Esophagus muscularis mucosa (tissue), 4 donors: ENCODE measurements around the gene GINS1. TPM values are rescaled to one million over a fixed set of nuclear protein-coding genes. Genes with fewer than 3 reads are reported as not detected.

ENCODE experiments used
- DNase-seq: peaks from one replicate; pipeline ENCODE4 v3.0.0-alpha.2; 2017; ENCODE audit errors: extremely low spot score
- H3K27ac ChIP-seq, 4 donors: fragments of 200-600 bp; sonication (generic); replicated peaks in 1 of 4; 1 replicate in 3 of 4; 2 replicates in 1 of 4; pipeline ENCODE4 v1.5.1; 2016 to 2019; ENCODE audit warnings: mild to moderate bottlenecking in 1 of 4
- H3K27me3 ChIP-seq, 4 donors: fragments of 200-600 bp; sonication (generic); one replicate each; pipeline versions ENCODE4 v1.5.1 to v1.6.0; 2016 to 2019
- H3K36me3 ChIP-seq, 4 donors: fragments of 200-600 bp; sonication (generic); one replicate each; pipeline ENCODE4 v1.5.1; 2016 to 2019
- H3K4me1 ChIP-seq, 4 donors: fragments of 200-600 bp; sonication (generic); one replicate each; pipeline ENCODE4 v1.5.1; 2016 to 2019
- H3K4me3 ChIP-seq, 4 donors: fragments of 200-600 bp; sonication (generic); 1 replicate in 2 of 4; 2 replicates in 2 of 4; pipeline ENCODE4 v1.5.1; 2016 to 2019; ENCODE audit warnings: mild to moderate bottlenecking in 4 of 4, moderate library complexity in 1 of 4
- H3K9me3 ChIP-seq, 4 donors: fragments of 200-600 bp; sonication (generic); 1 replicate in 3 of 4; 2 replicates in 1 of 4; pipeline ENCODE4 v1.5.1; 2016 to 2019
- EP300 ChIP-seq: sonication (generic); formaldehyde crosslinking; IDR thresholded peaks from one replicate; pipeline ENCODE4 v1.6.1; 2017; ENCODE audit warnings: antibody characterized with exemption
- POLR2A ChIP-seq: fragments of 450-650 bp; IDR thresholded peaks from one replicate; pipeline ENCODE4 v1.6.1; 2017; ENCODE audit warnings: antibody characterized with exemption, moderate library complexity, mild to moderate bottlenecking, low read depth
- POLR2AphosphoS5 ChIP-seq, 2 donors: sonication (generic); formaldehyde crosslinking; IDR thresholded peaks; one replicate each; pipeline ENCODE4 v1.6.1; 2017; ENCODE audit warnings: antibody characterized with exemption in 2 of 2
- WGBS: methylation state at CpG from one replicate; pipeline ENCODE4 v1.1.5; 2018; 5-methylcytosine and 5-hydroxymethylcytosine counted together
- intact Hi-C: fragments of 100-400 bp; cut with DNase I; formaldehyde crosslinking; loops from one replicate; pipeline ENCODE4 v1.15.1; 2023
- total RNA-seq, 4 donors: library from RNA; depleted of rRNA; stranded (reverse); fragments of >200 nt; gene quantifications; one replicate each; pipeline versions ENCODE4 v1.1.0 to v1.2.1, GENCODE V29; 2016
- TF ChIP-seq, protein P1 (sequence below), 3 experiments: fragments of 200-600 bp in 2 of 3; fragments of 450-650 bp in 1 of 3; sonication (generic) in 2 of 3; IDR thresholded peaks; one replicate each; pipeline ENCODE4 v1.5.1; 2017 to 2019; ENCODE audit warnings: antibody characterized with exemption in 3 of 3, mild to moderate bottlenecking in 2 of 3, moderate library complexity in 1 of 3

GINS1 gene
- total RNA-seq, 4 donors from 2014 or later: 0.33 to 0.63 (median 0.47) TPM

DNA sequence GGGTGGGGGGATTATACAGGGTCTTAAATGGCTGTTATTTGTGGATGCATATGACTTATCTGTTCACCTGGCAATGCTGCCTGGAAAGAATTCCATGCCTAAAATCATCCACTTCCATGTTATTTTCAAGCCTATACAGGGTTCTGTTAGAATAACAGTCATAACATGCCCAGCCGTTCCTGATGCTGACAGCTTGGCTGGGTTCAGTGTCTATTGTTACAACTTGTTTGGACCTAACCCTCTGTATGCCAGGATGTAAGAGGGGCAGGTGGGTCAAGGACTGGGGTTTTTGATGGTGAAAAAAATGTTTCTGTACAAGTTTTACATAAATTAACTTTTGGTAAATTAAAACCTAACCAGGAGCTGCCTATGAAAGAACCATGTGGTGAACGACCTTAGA lies 79.8 kb downstream of the GINS1 start:
- H3K36me3 ChIP-seq: peaks cover 4 to 61% (median 24%) of the 10 kb centered on the region in 4 donors
- 70% methylated on average over 2 of the region's 2 CpGs for WGBS
- TF ChIP-seq, protein P1, sequence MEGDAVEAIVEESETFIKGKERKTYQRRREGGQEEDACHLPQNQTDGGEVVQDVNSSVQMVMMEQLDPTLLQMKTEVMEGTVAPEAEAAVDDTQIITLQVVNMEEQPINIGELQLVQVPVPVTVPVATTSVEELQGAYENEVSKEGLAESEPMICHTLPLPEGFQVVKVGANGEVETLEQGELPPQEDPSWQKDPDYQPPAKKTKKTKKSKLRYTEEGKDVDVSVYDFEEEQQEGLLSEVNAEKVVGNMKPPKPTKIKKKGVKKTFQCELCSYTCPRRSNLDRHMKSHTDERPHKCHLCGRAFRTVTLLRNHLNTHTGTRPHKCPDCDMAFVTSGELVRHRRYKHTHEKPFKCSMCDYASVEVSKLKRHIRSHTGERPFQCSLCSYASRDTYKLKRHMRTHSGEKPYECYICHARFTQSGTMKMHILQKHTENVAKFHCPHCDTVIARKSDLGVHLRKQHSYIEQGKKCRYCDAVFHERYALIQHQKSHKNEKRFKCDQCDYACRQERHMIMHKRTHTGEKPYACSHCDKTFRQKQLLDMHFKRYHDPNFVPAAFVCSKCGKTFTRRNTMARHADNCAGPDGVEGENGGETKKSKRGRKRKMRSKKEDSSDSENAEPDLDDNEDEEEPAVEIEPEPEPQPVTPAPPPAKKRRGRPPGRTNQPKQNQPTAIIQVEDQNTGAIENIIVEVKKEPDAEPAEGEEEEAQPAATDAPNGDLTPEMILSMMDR (IDR thresholded peaks at IDR 0.05): no peak
- TF ChIP-seq POLR2AphosphoS5 (IDR thresholded peaks at IDR 0.05) (no peak), POLR2A (no peak), EP300 (no peak)
- H3K4me1 ChIP-seq: peaks cover 0 to 3% (median 0%) of the 10 kb centered on the region in 4 donors
- no peaks in the 10 kb centered on the region for H3K9me3 ChIP-seq
- H3K27me3 ChIP-seq: no peaks in the 10 kb centered on the region
- intact Hi-C loops: no loop called here
- H3K27ac ChIP-seq: no peak overlapping the region
- no peak for DNase-seq
- H3K4me3 ChIP-seq: no peak overlapping the region

DNA sequence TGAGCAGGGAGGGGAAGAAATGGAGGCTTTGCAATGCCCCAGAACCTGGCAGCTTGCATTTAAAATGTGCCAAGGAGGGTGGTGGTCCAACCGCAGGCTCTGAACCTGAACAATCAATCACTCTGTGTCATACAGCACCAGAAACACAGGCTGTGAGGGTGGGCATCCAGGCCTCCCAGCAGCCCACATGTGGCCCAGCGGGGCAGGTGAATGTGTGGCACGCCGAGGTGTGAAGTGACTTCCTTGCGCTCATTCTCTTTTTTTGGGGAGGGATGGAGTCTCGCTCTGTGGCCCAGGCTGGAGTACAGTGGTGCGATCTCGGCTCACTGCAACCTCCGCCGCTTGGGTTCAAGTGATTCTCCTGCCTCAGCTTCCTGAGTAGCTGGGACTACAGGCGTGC lies 80.5 kb downstream of the GINS1 start:
- no peak overlapping the region for H3K27ac ChIP-seq
- no peaks in the 10 kb centered on the region for H3K9me3 ChIP-seq
- WGBS: 100% methylated on average over 1 of the region's 11 CpGs
- no peak overlapping the region for H3K4me3 ChIP-seq
- no peak for DNase-seq
- TF ChIP-seq EP300 (no peak), POLR2A (no peak), POLR2AphosphoS5 (IDR thresholded peaks at IDR 0.05) (no peak)
- TF ChIP-seq, protein P1 (IDR thresholded peaks at IDR 0.05): no peak
- no peaks in the 10 kb centered on the region for H3K27me3 ChIP-seq
- H3K4me1 ChIP-seq: peaks cover 0 to 3% (median 0%) of the 10 kb centered on the region in 4 donors
- intact Hi-C loops: no loop called here
- H3K36me3 ChIP-seq: peaks cover 4 to 64% (median 24%) of the 10 kb centered on the region in 4 donors

DNA sequence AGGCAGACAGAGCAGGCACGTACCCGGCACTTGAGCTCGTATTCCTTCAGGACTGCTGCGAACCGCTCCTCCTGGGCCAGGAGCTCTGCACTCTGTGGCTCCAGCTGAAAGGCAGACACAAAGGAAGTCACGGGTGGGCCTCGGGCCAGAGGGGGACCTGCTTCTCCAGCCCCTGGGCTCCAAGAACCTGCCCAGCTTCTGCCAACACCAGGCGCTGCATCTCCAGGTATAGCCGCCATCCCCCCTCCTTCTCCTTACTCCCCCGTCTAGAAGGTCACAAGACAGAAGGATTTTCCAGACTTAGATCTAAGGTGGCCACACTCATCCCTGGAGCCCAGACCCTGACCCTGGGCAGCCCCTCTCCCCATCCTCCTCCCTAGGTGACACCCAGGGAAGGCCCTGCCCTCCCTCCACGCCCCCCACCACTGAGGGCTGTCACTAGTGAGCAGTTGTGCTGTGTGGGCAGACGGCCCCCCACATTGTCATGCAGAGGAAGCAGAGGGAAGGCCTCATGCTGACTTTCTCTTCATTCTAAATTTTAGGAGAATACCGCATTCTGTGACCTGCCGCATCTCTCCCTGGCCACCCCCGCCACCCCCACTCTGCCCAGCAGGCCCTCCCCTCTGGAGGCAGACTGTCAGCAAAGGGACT lies 81.9 kb downstream of the GINS1 start:
- no peak for DNase-seq
- 88% methylated on average over 9 of the region's 15 CpGs for WGBS
- no peak for TF ChIP-seq POLR2AphosphoS5 (IDR thresholded peaks at IDR 0.05)
- TF ChIP-seq, protein P1 (IDR thresholded peaks at IDR 0.05): no peak
- TF ChIP-seq POLR2A: no peak
- no peak for TF ChIP-seq EP300
- Histone ChIP-seq H3K4me3 (no peak overlapping the region), H3K27ac (no peak overlapping the region), H3K4me1 (peaks cover 0 to 3% (median 0%) of the 10 kb centered on the region in 4 donors), H3K27me3 (no peaks in the 10 kb centered on the region), H3K9me3 (no peaks in the 10 kb centered on the region), H3K36me3 (peaks cover 4 to 58% (median 24%) of the 10 kb centered on the region in 4 donors)
- intact Hi-C loops: no loop called here

DNA sequence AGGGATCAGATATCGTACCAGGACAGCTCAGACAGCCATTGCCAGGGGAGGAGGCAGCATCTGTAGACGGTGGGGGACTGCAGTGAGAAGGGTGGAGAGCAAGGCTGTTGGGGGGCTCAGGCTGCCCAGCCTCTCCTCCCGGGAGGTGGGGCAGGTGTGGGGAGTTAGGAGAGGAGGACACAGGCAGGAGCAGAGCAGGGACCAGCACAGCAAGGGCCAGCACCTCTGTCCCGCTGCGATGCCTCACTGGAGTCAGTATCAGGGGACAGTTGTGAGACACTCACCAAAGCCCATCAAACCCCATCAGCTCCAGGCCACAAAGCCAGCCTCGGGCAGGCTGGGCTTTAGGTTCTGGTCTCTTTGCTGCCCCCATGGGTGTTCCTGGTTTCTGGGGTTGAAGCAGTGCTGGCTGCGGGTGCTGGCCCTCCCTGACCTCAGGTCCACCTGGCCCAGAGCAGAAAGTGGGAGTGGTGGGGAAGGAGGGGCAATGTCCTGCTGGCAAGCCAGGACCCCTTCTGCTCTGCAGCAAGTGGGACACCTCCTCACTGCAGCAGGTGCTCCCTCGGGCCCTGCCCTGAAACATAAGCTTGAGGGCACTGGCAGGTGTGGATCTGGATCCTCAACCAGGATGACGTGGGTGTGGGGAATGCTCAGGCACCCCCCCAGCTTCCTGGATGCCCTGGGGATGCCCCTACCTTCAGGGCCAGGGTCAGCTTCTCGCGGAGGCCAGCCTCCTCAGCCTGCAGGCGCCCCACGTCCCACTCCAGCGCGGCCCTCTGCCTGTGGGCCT lies 83.4 kb downstream of the GINS1 start:
- H3K27me3 ChIP-seq: no peaks in the 10 kb centered on the region
- TF ChIP-seq EP300: no peak
- TF ChIP-seq, protein P1 (IDR thresholded peaks at IDR 0.05): no peak
- no peak for TF ChIP-seq POLR2AphosphoS5 (IDR thresholded peaks at IDR 0.05)
- no peak for TF ChIP-seq POLR2A
- intact Hi-C loops: no loop called here
- peaks cover 4 to 49% (median 20%) of the 10 kb centered on the region in 4 donors for H3K36me3 ChIP-seq
- H3K4me3 ChIP-seq: no peak overlapping the region
- no peaks in the 10 kb centered on the region for H3K9me3 ChIP-seq
- H3K27ac ChIP-seq: no peak overlapping the region
- H3K4me1 ChIP-seq: peaks cover 0 to 3% (median 0%) of the 10 kb centered on the region in 4 donors
- no peak for DNase-seq
- WGBS: 93% methylated on average over 13 of the region's 15 CpGs
